Kidney (tissue), 14 donors: Measurements from ENCODE around the gene CBX5. TPM values are rescaled to one million over a fixed set of nuclear protein-coding genes. Genes with fewer than 3 reads are reported as not detected.

Source experiments
- DNase-seq, 5 donors: peaks; one replicate each; pipeline ENCODE4 v3.0.0-alpha.2; 2013 to 2020
- FAIRE-seq: peaks from 2 replicates; lab custom pipeline; 2012; peaks lifted over from hg19 to GRCh38; lab: Jason Lieb, UNC
- H3K27ac ChIP-seq, 2 donors: one replicate each; pipeline ENCODE4 v1.7.0; 2013; ENCODE audit warnings: low read depth in 2 of 2, low read length in 2 of 2, inconsistent platforms in 1 of 2
- H3K27me3 ChIP-seq: one replicate; pipeline ENCODE4 v1.7.1; 2013; ENCODE audit warnings: low read length, inconsistent platforms; ENCODE audit not compliant: control insufficient read depth, insufficient read depth
- H3K36me3 ChIP-seq, 3 donors: one replicate each; pipeline versions ENCODE4 v1.7.0 to v1.7.1; 2013; ENCODE audit warnings: low read length in 3 of 3, control low read depth in 1 of 3, inconsistent platforms in 1 of 3; ENCODE audit not compliant: insufficient read depth in 3 of 3, control insufficient read depth in 2 of 3
- H3K4me1 ChIP-seq, 3 donors: one replicate each; pipeline versions ENCODE4 v1.7.0 to v1.7.1; 2013; ENCODE audit warnings: low read length in 3 of 3, inconsistent platforms in 1 of 3, low read depth in 1 of 3; ENCODE audit not compliant: control insufficient read depth in 2 of 3, insufficient read depth in 2 of 3
- H3K4me3 ChIP-seq, 3 donors: one replicate each; pipeline versions ENCODE4 v1.7.0 to v1.8.1; 2013; ENCODE audit warnings: low read length in 3 of 3, control low read depth in 1 of 3, inconsistent platforms in 1 of 3
- H3K9ac ChIP-seq, 3 donors: one replicate each; pipeline versions ENCODE4 v1.7.0 to v1.7.1; 2013; ENCODE audit warnings: low read length in 3 of 3, control low read depth in 1 of 3, inconsistent platforms in 1 of 3
- H3K9me3 ChIP-seq, 3 donors: one replicate each; pipeline versions ENCODE4 v1.7.0 to v1.7.1; 2013; ENCODE audit warnings: low read length in 3 of 3, control low read depth in 1 of 3, inconsistent platforms in 1 of 3; ENCODE audit not compliant: control insufficient read depth in 2 of 3, insufficient read depth in 1 of 3
- CTCF ChIP-seq: IDR thresholded peaks from 3 replicates; pipeline ENCODE4 v1.5.1; 2012; ENCODE audit warnings: mild to moderate bottlenecking, moderate library complexity, borderline replicate concordance; ENCODE audit not compliant: insufficient read depth; ENCODE audit errors: extremely low read depth
- intact Hi-C: fragments of 100-400 bp; cut with DNase I; formaldehyde crosslinking; loops from one replicate; pipeline ENCODE4 v1.11.1; 2022
- polyA plus RNA-seq: library from polyadenylated mRNA; stranded (reverse); fragments of 350-450 nt; fragmentation: Illumina TruSeq; extraction: RNeasy Lipid Tissue Mini Kit (QIAGEN cat#74804); gene quantifications from one replicate; pipeline ENCODE4 v1.2.3, GENCODE V29; 2014; ENCODE audit warnings: low read depth, low replicate concordance; ENCODE audit not compliant: insufficient read depth
- total RNA-seq: library from RNA; stranded (reverse); fragmentation: NEBNext Ultra II Directional; extraction: Animal tissue kit (Norgen Biotek cat#: 25700); gene quantifications from one replicate; pipeline ENCODE4 v1.2.1, GENCODE V29; 2021
- donor health status: control.
- donor health status: control.
- donor health status: control.
- donor health status: control.
- donor health status: control.
- donor health status: DM: yes; HTN: yes; CAD: no.
- donor health status: Normal renal cell carcinoma (clear cell type).

Gene CBX5
- total and polyA plus RNA-seq, 2 donors from 2014 or later, result 15.0 to 112 TPM

- peaks cover 5 to 13% (median 6%) of the 10 kb centered on the region in 3 donors for H3K36me3 ChIP-seq
- no peaks in the 10 kb centered on the region for H3K9me3 ChIP-seq
- H3K27me3 ChIP-seq, result no peaks in the 10 kb centered on the region
- no peak for TF ChIP-seq CTCF
- DNase-seq (peak in 1 of 5 donors; percentile 12), FAIRE-seq (no peak)
- intact Hi-C loops, result no loop called here
- no peak overlapping the region for H3K9ac ChIP-seq
- H3K4me1 ChIP-seq, result no peaks in the 10 kb centered on the region
- H3K4me3 ChIP-seq, result no peak overlapping the region
- H3K27ac ChIP-seq, result no peak overlapping the region
Measured at GRCh38 chr12:54246011-54246641, 33.8 kb downstream of the CBX5 start.

DNA sequence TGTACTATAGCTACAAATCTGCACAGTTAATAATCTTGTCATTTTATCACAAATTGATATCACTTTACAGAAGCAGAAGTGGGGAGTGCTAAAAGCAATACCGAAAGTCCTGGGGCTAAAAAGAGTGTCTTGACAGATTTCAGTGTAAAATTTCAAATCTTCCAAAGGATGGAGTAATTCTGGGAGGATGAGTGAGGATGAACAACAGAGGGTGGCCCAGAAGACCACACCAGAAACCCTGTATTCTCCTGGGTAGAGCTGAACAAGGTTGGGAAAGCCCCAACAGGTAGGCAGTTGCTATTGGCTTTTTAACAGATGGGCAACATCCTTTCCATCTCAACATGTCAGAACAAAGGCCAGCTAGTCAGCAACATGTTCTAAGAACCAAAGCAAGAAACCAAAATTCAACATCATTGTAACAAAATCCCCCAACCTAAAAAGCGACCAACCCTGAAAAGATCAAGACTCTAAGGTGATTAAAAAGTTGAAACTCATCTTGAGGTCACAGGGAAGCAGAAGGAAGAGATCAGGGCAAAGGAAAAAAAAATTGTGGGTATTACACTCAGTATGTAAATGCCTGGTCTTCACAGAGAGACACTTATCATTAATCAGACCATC lies 38.8 kb downstream of the CBX5 start:
- H3K4me1 ChIP-seq, result no peaks in the 10 kb centered on the region
- H3K36me3 ChIP-seq, result peaks cover 5 to 20% (median 9%) of the 10 kb centered on the region in 3 donors
- no peak overlapping the region for H3K9ac ChIP-seq
- FAIRE-seq (no peak), DNase-seq (no peak)
- intact Hi-C loops, result no loop called here
- no peak overlapping the region for H3K27ac ChIP-seq
- TF ChIP-seq CTCF, result no peak
- H3K9me3 ChIP-seq, result no peaks in the 10 kb centered on the region
- H3K27me3 ChIP-seq, result no peaks in the 10 kb centered on the region
- no peak overlapping the region for H3K4me3 ChIP-seq

- Histone ChIP-seq H3K4me1 (no peaks in the 10 kb centered on the region), H3K27ac (no peak overlapping the region), H3K9ac (no peak overlapping the region), H3K9me3 (no peaks in the 10 kb centered on the region), H3K36me3 (peaks cover 5 to 20% (median 9%) of the 10 kb centered on the region in 3 donors), H3K27me3 (no peaks in the 10 kb centered on the region), H3K4me3 (no peak overlapping the region)
- FAIRE-seq (no peak), DNase-seq (no peak)
- intact Hi-C loops, result no loop called here
- TF ChIP-seq CTCF, result no peak
Measured at GRCh38 chr12:54240129-54240528, 39.8 kb downstream of the CBX5 start.
